SW480 (cell line): ENCODE measurements around the gene SLC16A5.
"Not testable (repeated sequence)": the region's sequence is repeated elsewhere in the genome, so short reads cannot be mapped to it uniquely, and the experiment has no call there.

ENCODE experiments used
- DNase-seq: peaks from one replicate; pipeline ENCODE4 v3.0.0-alpha.2; 2016; ENCODE audit warnings: low spot score

The SLC16A5 gene

GRCh38 chr17:75133001-75133400 lies 45.2 kb downstream of the SLC16A5 start:
- no peak for DNase-seq

DNA sequence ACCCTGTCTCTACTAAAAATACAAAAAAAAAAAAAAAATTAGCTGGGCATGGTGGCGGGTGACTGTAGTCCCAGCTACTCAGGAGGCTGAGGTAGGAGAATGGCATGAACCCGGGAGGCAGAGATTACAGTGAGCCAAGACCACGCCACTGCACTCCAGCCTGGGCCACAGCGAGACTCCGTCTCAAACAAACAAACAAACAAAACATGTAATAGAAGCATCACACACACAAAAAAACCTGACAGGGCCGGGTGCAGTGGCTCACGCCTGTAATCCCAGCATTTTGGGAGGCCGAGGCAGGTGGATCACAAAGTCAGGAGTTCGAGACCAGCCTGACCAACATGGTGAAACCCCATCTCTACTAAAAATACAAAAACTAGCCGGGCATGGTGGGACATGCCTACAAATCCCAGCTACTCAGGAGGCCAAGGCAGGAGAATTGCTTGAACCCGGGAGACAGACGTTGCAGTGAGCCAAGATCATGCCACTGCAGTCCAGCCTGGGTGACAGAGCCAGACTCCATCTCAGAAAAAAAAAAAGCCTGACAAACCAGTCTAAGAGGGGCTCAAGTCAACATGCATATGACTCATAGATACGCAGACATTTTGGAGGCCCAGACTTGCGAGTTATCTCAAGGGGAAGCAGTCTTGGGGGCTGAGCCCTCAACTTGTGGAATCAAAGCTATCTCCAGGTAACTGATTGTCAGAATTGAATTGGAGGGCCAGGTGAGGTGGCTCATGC lies 46.0 kb downstream of the SLC16A5 start:
- not testable (repeated sequence) for DNase-seq

- DNase-seq = no peak
These were observed 47.7 kb downstream of the SLC16A5 start for GRCh38 chr17:75135452-75135851.

DNA sequence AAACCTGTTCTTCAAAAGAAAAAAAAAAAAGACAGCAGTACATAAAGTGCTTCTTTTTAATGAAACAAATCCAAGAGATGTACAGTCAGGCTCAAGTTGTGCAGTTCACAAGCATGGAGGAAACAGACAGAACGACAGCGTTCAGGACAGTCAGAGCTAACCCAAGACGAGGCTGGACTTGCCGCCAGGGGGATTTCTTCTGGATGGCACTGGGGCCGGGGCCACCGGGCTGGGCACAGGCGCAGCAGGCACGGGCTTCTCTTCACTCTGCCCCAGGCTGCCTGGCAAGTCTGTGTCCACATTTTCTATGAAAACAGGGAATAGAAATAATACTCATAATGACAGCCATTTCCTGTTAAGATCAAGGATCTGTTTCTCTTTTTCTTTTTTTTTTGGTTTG lies 48.2 kb downstream of the SLC16A5 start:
- no peak for DNase-seq

DNA sequence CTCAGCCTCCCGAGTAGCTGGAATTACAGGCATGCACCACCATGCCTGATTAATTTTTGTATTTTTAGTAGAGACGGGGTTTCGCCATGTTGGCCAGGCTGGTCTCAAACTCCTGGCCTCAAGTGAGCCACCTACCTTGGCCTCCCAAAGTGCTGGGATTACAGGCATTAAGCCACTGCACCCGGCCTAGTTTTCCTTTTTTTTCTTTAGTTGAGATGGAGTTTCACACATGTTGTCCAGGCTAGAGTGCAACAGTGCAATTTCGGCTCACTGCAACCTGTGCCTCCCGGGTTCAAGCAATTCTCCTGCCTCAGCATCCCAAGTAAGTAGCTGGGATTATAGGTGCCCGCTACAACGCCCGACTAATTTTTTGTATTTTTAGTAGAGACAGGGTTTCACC lies 50.0 kb downstream of the SLC16A5 start:
- DNase-seq = not testable (repeated sequence)

DNA sequence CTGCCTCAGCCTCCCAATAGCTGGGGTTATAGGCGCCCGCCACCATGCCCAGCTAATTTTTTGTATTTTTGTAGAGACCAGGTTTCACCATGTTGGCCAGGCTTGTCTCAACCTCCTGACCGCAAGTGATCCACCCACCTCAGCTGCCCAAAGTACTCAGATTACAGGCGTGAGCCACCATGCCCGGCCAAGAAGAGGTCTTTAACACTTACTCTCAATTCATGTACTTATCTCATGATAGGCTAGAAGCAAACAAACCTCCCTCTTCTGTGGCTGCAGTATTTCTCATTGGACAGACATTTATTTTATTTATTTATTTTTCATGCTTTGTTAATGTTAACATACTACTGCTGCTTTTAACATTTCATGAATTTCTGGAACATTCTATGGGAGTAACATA lies 50.8 kb downstream of the SLC16A5 start:
- no peak for DNase-seq

DNA sequence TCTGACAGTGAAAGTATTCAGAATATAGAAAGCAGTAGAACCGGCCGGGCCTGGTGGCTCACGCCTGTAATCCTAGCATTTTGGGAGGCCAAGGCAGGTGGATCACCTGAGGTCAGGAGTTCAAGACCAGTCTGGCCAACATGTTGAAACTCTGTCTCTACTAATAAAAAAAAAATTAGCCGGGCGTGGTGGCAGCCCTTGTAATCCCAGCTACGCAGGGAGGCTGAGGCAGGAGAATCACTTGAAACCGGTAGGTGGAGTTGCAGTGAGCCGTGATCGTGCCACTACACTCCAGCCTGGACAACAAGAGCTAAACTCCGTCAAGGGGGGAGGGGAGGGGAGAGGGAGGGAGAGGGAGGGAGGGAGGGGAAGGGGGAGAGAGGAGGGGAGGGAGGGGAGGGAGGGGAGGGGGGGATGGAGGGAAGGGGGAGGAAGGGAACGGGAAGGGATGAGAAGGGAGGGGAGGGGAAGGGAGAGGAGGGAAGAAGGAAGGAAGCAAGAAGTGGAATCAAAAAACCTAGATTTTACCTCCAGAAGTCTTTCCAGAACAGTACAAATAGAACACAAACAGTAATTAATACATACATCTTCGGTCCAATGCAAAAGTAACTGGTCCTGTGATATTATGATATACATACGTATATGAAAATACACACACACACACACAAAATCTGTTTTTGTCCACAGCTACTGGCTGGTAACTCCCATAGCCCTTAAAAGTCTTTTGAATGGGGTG lies 54.6 kb downstream of the SLC16A5 start:
- no peak for DNase-seq

DNA sequence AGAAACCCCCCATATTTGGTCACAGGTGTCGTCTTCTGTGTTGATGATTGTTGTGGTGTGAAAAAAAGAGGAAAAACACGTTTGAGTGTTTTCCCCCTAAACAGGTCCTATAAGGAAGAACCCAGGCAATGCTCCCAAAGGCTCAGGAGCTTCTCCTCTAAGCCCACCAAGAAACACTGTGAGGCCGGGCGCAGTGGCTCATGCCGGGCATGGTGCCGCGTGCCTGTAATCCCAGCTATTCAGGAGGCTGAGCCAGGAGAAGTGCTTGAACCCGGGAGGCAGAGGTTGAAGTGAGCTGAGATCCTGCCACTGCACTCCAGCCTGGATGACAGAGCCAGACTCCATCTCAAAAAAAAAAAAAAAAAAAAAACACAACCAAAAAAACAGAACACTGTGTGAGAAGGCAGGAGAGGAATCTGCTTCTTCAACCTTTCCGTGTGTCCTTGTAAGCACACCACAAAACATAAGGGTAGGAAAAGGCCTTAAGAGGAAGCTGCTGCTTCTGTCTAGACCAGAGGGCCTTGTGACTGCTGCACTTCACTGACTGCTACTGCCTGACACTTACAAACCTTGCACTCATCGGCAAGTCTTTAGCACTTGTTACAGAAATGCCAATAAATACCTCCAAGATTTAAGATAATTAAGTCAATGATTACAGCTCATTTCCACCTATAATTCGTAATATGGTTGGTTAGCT lies 57.2 kb downstream of the SLC16A5 start:
- DNase-seq = no peak

DNA sequence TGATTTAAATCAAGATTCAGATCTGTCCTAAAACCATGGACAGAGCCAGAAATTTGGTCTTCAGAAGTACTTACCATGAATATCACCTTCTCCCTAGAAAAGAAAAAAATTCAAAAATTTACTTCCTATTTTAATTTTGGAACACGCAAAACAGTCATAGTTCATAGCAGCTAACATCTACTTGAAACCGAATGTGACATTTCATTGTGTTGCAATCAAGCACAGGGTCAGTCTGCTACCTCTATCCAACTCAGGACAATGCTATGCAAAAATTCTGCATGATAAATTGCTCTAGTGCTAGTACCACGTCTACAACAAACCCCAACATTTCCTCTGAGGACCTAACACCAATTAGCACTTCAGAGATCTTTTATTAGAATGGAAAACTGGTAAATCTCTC lies 58.8 kb downstream of the SLC16A5 start:
- no peak for DNase-seq

DNA sequence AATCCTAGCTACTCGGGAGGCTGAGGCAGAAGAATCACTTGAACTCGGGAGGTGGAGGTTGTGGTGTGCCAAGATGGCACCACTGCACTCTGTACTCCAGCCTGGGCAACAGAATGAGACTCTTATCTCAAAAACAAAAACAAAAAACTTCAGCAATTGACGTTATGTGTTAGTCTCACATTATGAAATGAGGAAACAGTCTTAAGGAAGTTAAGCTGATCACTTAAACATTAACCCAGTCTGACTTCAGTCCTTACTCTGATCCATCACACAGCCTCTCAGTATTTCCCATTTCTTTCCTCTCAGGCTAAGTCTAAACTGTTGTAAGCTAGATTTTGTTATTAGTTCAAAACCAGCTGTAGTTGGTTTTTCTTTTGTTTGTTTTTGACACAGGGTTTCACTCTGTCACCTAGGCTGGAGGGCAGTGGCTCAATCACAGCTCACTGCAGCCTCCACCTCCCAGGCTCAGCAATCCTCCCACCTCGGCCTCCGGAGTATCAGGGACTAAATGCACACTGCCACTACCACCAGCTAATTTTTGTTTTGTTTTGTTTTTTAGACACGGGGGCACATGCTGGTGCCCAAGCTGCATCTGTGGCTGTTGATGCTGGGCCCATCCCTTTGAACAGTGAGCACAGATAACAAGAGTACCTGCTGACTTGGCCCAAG lies 60.3 kb downstream of the SLC16A5 start:
- DNase-seq = no peak

DNA sequence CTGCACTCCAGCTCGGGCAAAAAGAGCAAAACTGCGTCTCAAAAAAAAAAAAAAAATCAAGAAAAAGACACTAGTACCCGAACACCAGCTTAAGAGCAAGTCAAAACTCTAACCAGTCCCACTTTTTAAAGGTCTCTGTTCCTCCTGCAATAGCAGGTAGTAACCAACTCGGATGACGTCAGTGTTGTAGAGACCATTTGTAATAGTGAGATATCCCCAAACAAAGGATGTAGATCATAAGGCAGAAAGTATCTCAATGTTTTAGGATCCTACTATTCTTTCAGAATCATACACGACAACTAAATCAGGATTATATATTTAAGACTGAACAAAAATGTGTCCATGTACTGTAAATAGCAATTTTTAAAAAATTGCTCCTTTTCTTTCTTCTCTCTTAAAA lies 64.2 kb downstream of the SLC16A5 start:
- peak; percentile 28 for DNase-seq

GRCh38 chr17:75152523-75152921 lies 64.8 kb downstream of the SLC16A5 start:
- DNase-seq = no peak

GRCh38 chr17:75152922-75153779 lies 65.4 kb downstream of the SLC16A5 start:
- peak; percentile 69 for DNase-seq

- DNase-seq = peak; percentile 17
These were observed 66.0 kb downstream of the SLC16A5 start for GRCh38 chr17:75153780-75154194.

- DNase-seq = peak; percentile 98
These were observed 66.7 kb downstream of the SLC16A5 start, which contains the start of gene JPT1 for GRCh38 chr17:75154195-75155106. JPT1 (minus strand) TSS chr17:75154512; CDS start chr17:75154397, 115 bp downstream.

DNA sequence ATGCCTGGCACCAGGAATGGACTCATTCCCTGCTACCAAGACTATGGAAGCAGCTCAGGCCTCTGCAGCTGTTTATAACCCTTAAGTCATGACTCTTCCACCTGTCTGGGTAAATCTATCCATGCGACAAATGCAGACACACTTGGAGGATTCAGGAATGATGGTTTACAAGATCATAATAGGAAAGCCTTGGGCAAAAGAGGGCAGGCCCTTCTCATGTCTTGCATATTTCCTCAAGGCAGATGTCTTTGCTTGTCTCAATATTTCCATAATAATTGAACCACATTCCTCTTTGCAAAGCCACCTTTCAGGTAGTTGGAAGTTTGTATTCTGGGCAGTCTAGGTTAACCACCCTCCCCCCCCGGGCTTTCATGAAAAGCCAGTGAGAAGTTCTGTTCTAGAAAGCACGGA lies 67.4 kb downstream of the SLC16A5 start:
- DNase-seq = peak; percentile 16
